Fibroblast of mammary gland (primary cell): ENCODE data around the gene ATP2C2.

ENCODE experiments used
- DNase-seq: peaks from one replicate; pipeline ENCODE4 v3.0.0-alpha.2; 2010; ENCODE audit warnings: low read depth
- H3K4me3 ChIP-seq: 2 replicates; pipeline ENCODE4 v1.5.1; 2011; ENCODE audit warnings: low read depth, mild to moderate bottlenecking, low read length, moderate library complexity; ENCODE audit not compliant: control insufficient read depth
- CTCF ChIP-seq: conservative IDR thresholded peaks from 2 replicates; pipeline ENCODE4 v1.5.1; 2011; ENCODE audit warnings: low read depth, low read length, inconsistent platforms; ENCODE audit not compliant: control insufficient read depth, insufficient read depth

The ATP2C2 gene

DNA sequence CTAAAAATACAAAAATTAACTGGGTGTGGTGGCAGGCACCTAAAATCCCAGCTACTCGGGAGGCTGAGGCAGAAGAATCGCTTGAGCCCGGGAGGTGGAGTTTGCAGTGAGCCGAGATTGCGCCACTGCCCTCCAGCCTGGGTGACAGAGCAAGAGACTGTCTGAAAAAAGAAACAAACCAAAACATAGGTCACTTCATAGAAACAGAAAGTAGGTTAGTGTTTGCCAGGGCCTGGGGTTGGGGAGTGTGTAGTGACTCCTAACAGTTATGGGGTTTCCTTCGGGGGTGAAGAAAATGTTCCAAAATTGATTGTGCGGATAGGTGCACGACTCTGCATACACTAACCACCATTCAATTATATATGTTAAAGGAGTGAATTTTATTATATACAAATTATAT, 59.2 kb downstream of the ATP2C2 start:
- no peak overlapping the region for H3K4me3 ChIP-seq
- no peak for DNase-seq
- no peak for TF ChIP-seq CTCF

- DNase-seq = no peak
- no peak overlapping the region for H3K4me3 ChIP-seq
- TF ChIP-seq CTCF = no peak
Measured at GRCh38 chr16:84430860-84431259, 62.5 kb downstream of the ATP2C2 start.

- H3K4me3 ChIP-seq = no peak overlapping the region
- no peak for TF ChIP-seq CTCF
- DNase-seq = no peak
Measured at GRCh38 chr16:84434800-84435199, 66.5 kb downstream of the ATP2C2 start.

GRCh38 chr16:84436196-84436595, 67.9 kb downstream of the ATP2C2 start:
- no peak for DNase-seq
- TF ChIP-seq CTCF = no peak

GRCh38 chr16:84438971-84439696, 70.8 kb downstream of the ATP2C2 start:
- DNase-seq = no peak
- no peak for TF ChIP-seq CTCF
- H3K4me3 ChIP-seq = no peak overlapping the region

More at GRCh38 chr16:84436196-84436595, 67.9 kb downstream of the ATP2C2 start:
- no peak overlapping the region for H3K4me3 ChIP-seq

DNA sequence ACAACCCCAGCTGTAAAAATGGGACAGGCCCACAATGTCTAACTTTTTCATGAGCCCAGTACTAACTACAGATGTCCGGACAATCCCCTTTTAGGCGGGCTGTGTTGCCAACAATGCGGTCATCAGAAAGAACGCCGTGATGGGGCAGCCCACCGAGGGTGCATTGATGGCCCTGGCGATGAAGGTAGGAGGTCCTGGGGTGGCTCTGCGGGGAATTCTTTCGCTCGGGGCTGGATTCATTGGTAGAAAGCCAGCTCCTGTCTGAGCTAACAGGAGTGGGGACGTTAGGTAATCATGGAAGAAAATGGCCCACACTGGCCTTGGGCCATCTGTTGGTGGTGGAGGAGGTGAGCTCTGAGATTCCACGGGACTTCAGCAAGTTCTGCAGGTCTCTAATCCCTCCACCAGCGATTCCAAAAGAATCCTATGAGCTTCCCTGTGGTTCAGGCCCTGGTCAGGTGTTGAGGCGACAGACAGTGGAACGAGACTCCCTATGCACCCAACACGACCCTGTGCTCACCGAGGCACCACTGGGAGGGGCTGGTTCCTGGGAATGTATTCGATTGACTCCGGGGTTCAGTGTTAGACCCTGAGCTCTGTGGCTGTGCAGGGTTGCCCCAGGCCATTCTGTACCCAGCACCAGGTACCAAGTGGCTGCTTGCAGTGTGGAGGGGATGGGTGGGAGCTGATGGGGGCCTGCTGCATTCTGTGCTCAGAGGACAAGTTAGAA, 74.2 kb downstream of the ATP2C2 start:
- no peak for DNase-seq
- H3K4me3 ChIP-seq = no peak overlapping the region
- no peak for TF ChIP-seq CTCF
